ENCODE results near the gene NCKAP5.

The NCKAP5 gene

DNA sequence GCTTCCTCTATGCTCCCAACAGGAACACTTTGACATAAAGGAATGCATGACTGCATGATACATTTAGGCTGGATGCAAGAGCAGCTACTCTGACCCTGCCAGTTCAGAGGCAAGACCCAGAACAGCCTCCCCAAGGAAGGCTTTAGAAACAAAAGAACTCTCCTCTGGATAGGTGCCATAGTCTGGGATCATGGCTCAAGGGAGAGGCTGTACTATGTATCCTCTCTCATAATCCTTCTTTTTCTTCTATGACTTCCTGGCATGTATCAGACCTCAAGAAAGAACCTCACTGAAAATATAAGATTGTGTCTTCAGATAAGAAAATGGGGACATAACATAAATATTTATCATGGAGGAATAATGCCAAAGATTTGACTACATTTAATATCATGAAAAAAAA, 704.3 kb downstream of the NCKAP5 start:
- no peaks in the 10 kb centered on the region for H3K27me3 ChIP-seq

DNA sequence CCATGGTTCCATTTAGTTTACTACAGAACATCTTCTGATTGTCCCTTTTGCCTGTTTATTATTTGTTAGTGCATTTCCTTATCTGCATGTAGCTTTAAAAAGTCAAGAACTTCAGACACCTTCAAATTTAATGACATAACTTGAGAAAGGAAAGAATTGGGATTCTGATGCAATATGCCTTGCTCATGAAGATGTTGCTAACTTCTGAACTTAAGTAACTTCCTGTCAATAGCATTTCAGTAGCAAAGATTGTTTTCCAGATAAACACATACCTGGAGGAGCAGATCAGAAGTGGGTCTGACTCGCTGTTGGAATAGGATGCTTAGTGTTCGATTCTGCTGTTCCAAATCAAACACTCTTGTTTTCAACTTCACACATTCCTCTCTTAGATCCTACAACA, 708.0 kb downstream of the NCKAP5 start:
- TF ChIP-seq, protein P1, sequence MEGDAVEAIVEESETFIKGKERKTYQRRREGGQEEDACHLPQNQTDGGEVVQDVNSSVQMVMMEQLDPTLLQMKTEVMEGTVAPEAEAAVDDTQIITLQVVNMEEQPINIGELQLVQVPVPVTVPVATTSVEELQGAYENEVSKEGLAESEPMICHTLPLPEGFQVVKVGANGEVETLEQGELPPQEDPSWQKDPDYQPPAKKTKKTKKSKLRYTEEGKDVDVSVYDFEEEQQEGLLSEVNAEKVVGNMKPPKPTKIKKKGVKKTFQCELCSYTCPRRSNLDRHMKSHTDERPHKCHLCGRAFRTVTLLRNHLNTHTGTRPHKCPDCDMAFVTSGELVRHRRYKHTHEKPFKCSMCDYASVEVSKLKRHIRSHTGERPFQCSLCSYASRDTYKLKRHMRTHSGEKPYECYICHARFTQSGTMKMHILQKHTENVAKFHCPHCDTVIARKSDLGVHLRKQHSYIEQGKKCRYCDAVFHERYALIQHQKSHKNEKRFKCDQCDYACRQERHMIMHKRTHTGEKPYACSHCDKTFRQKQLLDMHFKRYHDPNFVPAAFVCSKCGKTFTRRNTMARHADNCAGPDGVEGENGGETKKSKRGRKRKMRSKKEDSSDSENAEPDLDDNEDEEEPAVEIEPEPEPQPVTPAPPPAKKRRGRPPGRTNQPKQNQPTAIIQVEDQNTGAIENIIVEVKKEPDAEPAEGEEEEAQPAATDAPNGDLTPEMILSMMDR (IDR thresholded peaks at IDR 0.05): no peak
- Histone ChIP-seq H3K36me3 (no peaks in the 10 kb centered on the region), H3K9me3 (no peaks in the 10 kb centered on the region), H3K27me3 (no peaks in the 10 kb centered on the region), H3K4me1 (ENCODE audit: control insufficient read depth in 1 of 2, insufficient read depth in 1 of 2, low read depth in 1 of 2, low read length in 1 of 2) (no peaks in the 10 kb centered on the region), H3K27ac (no peak overlapping the region), H3K4me3 (ENCODE audit: low read depth in 1 of 2, low read length in 1 of 2) (no peak overlapping the region)

More for the DNA sequence above, 704.3 kb downstream of the NCKAP5 start:
- no peaks in the 10 kb centered on the region for H3K36me3 ChIP-seq
- H3K4me1 ChIP-seq (ENCODE audit: control insufficient read depth in 1 of 2, insufficient read depth in 1 of 2, low read depth in 1 of 2, low read length in 1 of 2): no peaks in the 10 kb centered on the region
- TF ChIP-seq, protein P1 (IDR thresholded peaks at IDR 0.05): no peak
- no peak overlapping the region for H3K4me3 ChIP-seq (ENCODE audit: low read depth in 1 of 2, low read length in 1 of 2)
- no peak overlapping the region for H3K27ac ChIP-seq
- H3K9me3 ChIP-seq: no peaks in the 10 kb centered on the region

DNA sequence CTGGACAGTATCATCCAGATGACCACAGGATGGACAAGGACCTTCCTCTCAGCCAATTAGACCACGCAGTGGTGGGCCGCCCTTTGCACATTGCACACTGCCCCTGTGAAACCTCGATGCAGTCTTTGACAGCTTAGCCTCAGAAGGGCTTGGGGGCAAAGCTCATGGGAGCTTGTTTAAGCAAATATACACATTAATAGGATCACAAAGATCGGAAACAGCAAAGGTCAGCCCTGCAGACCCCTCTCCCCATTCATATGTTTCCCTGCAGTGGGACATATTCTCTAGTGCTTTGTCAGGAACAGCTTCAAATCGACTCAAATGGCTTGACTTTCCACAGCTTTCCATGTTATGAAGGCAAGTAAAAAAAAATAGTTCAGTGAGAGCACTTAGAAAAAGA, 708.7 kb downstream of the NCKAP5 start:
- Histone ChIP-seq H3K27me3 (no peaks in the 10 kb centered on the region), H3K36me3 (no peaks in the 10 kb centered on the region), H3K9me3 (no peaks in the 10 kb centered on the region), H3K4me3 (ENCODE audit: low read depth in 1 of 2, low read length in 1 of 2) (no peak overlapping the region), H3K4me1 (ENCODE audit: control insufficient read depth in 1 of 2, insufficient read depth in 1 of 2, low read depth in 1 of 2, low read length in 1 of 2) (no peaks in the 10 kb centered on the region), H3K27ac (no peak overlapping the region)
- TF ChIP-seq, protein P1 (IDR thresholded peaks at IDR 0.05): no peak

DNA sequence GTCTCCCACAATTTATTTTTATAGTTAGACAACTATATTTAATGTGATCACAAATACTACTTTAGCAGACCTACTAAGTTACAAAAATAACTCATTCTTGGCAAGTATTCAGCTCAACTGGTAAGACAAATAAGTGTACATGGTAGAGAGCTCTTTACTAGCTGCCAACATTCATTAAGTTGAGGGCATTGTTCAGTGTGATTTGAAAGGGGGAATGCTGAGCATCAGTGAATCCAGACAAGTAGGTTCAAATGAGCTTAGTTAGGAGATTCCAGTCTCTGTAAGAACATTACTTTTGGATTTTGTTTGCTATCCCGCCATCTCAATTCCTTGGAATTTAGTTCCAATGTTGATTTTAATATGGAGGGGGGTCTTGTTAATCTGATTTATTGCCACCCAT, 710.9 kb downstream of the NCKAP5 start:
- TF ChIP-seq, protein P1 (IDR thresholded peaks at IDR 0.05): no peak
- H3K36me3 ChIP-seq: no peaks in the 10 kb centered on the region
- no peak overlapping the region for H3K27ac ChIP-seq
- H3K27me3 ChIP-seq: no peaks in the 10 kb centered on the region
- H3K9me3 ChIP-seq: no peaks in the 10 kb centered on the region
- H3K4me3 ChIP-seq (ENCODE audit: low read depth in 1 of 2, low read length in 1 of 2): no peak overlapping the region
- H3K4me1 ChIP-seq (ENCODE audit: control insufficient read depth in 1 of 2, insufficient read depth in 1 of 2, low read depth in 1 of 2, low read length in 1 of 2): no peaks in the 10 kb centered on the region

DNA sequence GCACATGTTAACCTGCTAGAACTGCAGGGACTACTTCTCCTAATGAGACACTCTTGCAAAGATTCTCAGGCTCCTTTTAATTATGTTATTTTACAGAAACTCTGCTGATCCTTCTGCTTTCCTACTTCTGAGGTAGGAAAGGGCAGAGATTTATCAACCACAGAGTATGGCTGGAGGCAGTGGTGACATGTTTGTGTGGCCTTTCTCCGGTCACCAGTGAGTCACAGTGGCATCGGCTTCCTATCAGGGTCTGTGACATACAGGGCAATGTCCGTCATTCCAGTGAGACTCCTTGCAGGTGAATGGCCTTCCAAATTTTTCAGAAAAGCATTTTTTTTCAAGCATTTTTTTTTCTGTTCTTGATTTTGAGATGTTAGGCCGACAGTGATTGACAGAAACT, 717.6 kb downstream of the NCKAP5 start:
- H3K4me1 ChIP-seq (ENCODE audit: control insufficient read depth in 1 of 2, insufficient read depth in 1 of 2, low read depth in 1 of 2, low read length in 1 of 2): no peaks in the 10 kb centered on the region
- no peaks in the 10 kb centered on the region for H3K9me3 ChIP-seq
- H3K4me3 ChIP-seq (ENCODE audit: low read depth in 1 of 2, low read length in 1 of 2): no peak overlapping the region
- H3K36me3 ChIP-seq: no peaks in the 10 kb centered on the region
- H3K27ac ChIP-seq: no peak overlapping the region
- TF ChIP-seq, protein P1 (IDR thresholded peaks at IDR 0.05): no peak
- no peaks in the 10 kb centered on the region for H3K27me3 ChIP-seq

DNA sequence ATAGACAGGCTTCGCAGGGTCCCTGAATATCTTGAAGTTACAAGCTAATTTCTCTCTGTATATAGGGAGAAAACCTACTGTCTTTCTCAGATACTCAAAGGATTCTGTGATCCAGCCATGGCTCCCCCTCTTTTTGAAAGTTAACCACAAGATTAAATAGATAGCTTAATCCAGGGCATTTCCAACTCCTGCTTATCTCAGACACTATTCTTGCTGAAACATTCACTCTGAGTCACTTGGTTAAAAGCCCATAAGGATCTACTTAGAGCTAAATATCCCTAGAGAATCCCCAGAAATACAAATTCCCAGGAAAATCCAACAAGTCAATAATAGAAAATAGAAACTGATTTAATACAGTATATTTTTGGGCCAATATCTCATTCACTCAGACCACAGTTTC, 719.1 kb downstream of the NCKAP5 start:
- Histone ChIP-seq H3K9me3 (no peaks in the 10 kb centered on the region), H3K36me3 (no peaks in the 10 kb centered on the region), H3K27me3 (no peaks in the 10 kb centered on the region), H3K4me3 (ENCODE audit: low read depth in 1 of 2, low read length in 1 of 2) (no peak overlapping the region), H3K4me1 (ENCODE audit: control insufficient read depth in 1 of 2, insufficient read depth in 1 of 2, low read depth in 1 of 2, low read length in 1 of 2) (no peaks in the 10 kb centered on the region), H3K27ac (no peak overlapping the region)
- TF ChIP-seq, protein P1 (IDR thresholded peaks at IDR 0.05): no peak
